ENCODE results near the gene MDM1.

The MDM1 gene

GRCh38 chr12:68356986-68357385, 24.8 kb upstream of the MDM1 start:
- no peak for DNase-seq (ENCODE audit: low read depth)

GRCh38 chr12:68356060-68356695, 24.0 kb upstream of the MDM1 start:
- no peak for DNase-seq (ENCODE audit: low read depth)

- DNase-seq (ENCODE audit: low read depth): no peak
Observed at GRCh38 chr12:68354977-68355541, 22.9 kb upstream of the MDM1 start.

- no peak for DNase-seq (ENCODE audit: low read depth)
Observed at GRCh38 chr12:68352067-68352466, 19.9 kb upstream of the MDM1 start.

GRCh38 chr12:68350753-68351152, 18.6 kb upstream of the MDM1 start:
- no peak for DNase-seq (ENCODE audit: low read depth)

GRCh38 chr12:68349921-68350606, 17.9 kb upstream of the MDM1 start:
- no peak for DNase-seq (ENCODE audit: low read depth)

- no peak for DNase-seq (ENCODE audit: low read depth)
Observed at GRCh38 chr12:68349220-68349621, 17.1 kb upstream of the MDM1 start.

- no peak for DNase-seq (ENCODE audit: low read depth)
Observed at GRCh38 chr12:68348419-68348818, 16.3 kb upstream of the MDM1 start.

- DNase-seq (ENCODE audit: low read depth): no peak
Observed at GRCh38 chr12:68345763-68346162, 13.6 kb upstream of the MDM1 start.

- DNase-seq (ENCODE audit: low read depth): no peak
Observed at GRCh38 chr12:68344126-68344525, 12.0 kb upstream of the MDM1 start.

- no peak for DNase-seq (ENCODE audit: low read depth)
Observed at GRCh38 chr12:68342966-68343365, 10.8 kb upstream of the MDM1 start.

- no peak for DNase-seq (ENCODE audit: low read depth)
Observed at GRCh38 chr12:68341822-68342221, 9.7 kb upstream of the MDM1 start.

- DNase-seq (ENCODE audit: low read depth): no peak
Observed at GRCh38 chr12:68340404-68341270, 8.5 kb upstream of the MDM1 start.

- DNase-seq (ENCODE audit: low read depth): no peak
Observed at GRCh38 chr12:68336889-68337303, 4.7 kb upstream of the MDM1 start.

- DNase-seq (ENCODE audit: low read depth): no peak
Observed at GRCh38 chr12:68335462-68335861, 3.3 kb upstream of the MDM1 start.

- DNase-seq (ENCODE audit: low read depth): no peak
Observed at GRCh38 chr12:68334132-68334531, 2.0 kb upstream of the MDM1 start.

GRCh38 chr12:68332728-68333630, 817 bp upstream of the MDM1 start:
- DNase-seq (ENCODE audit: low read depth): no peak

- no peak for DNase-seq (ENCODE audit: low read depth)
Observed at GRCh38 chr12:68331500-68331868, 678 bp downstream of the MDM1 start.

GRCh38 chr12:68327896-68328295, 4.3 kb downstream of the MDM1 start:
- no peak for DNase-seq (ENCODE audit: low read depth)

- DNase-seq (ENCODE audit: low read depth): no peak
Observed at GRCh38 chr12:68326716-68327115, 5.4 kb downstream of the MDM1 start.

- no peak for DNase-seq (ENCODE audit: low read depth)
Observed at GRCh38 chr12:68325966-68326365, 6.2 kb downstream of the MDM1 start.

GRCh38 chr12:68324531-68324930, 7.6 kb downstream of the MDM1 start:
- no peak for DNase-seq (ENCODE audit: low read depth)

Data from stimulated activated CD8-positive, alpha-beta memory T cell treated with anti-CD3 and anti-CD28 coated beads, Interleukin-15, amount 100 ng/mL, for 1 hour (primary cell).